Mesendoderm (in vitro differentiated cells): ENCODE results near the gene TANC1.

Source experiments
- DNase-seq: peaks from one replicate; pipeline ENCODE4 v3.0.0; 2013
- H2AK5ac ChIP-seq: 2 replicates; pipeline ENCODE4 v1.6.1; 2013; ENCODE audit warnings: low read length, inconsistent platforms
- H2BK120ac ChIP-seq: 2 replicates; pipeline ENCODE4 v1.6.1; 2013; ENCODE audit warnings: low read depth, mild to moderate bottlenecking, low read length, moderate library complexity, mixed read lengths
- H2BK15ac ChIP-seq: replicated peaks from 2 replicates; pipeline ENCODE4 v1.6.1; 2013; ENCODE audit warnings: low read depth, mild to moderate bottlenecking, moderate library complexity
- H2BK5ac ChIP-seq: 2 replicates; pipeline ENCODE4 v1.6.1; 2013; ENCODE audit warnings: low read length, inconsistent platforms
- H3K18ac ChIP-seq: 2 replicates; pipeline ENCODE4 v1.6.1; 2013; ENCODE audit warnings: mild to moderate bottlenecking, low read length, mixed read lengths
- H3K23ac ChIP-seq: one replicate; pipeline ENCODE4 v1.6.1; 2013; ENCODE audit warnings: low read length
- H3K27ac ChIP-seq: 2 replicates; pipeline ENCODE4 v1.5.1; 2013; ENCODE audit warnings: low read depth, mild to moderate bottlenecking, inconsistent platforms, low read length, moderate library complexity
- H3K27me3 ChIP-seq: 2 replicates; pipeline ENCODE4 v1.6.1; 2013; ENCODE audit warnings: low read length, control low read depth, mild to moderate bottlenecking, inconsistent platforms; ENCODE audit not compliant: insufficient read depth, poor library complexity
- H3K36me3 ChIP-seq: 2 replicates; pipeline ENCODE4 v1.6.1; 2013; ENCODE audit warnings: low read length, inconsistent platforms; ENCODE audit not compliant: control insufficient read depth, insufficient read depth
- H3K4ac ChIP-seq: one replicate; pipeline ENCODE4 v1.6.1; 2013; ENCODE audit warnings: low read depth, mild to moderate bottlenecking, low read length, moderate library complexity
- H3K4me1 ChIP-seq: 2 replicates; pipeline ENCODE4 v1.6.1; 2013; ENCODE audit warnings: low read depth, low read length, inconsistent platforms; ENCODE audit not compliant: control insufficient read depth
- H3K4me2 ChIP-seq: 2 replicates; pipeline ENCODE4 v1.6.1; 2013; ENCODE audit warnings: low read length
- H3K4me3 ChIP-seq: 2 replicates; pipeline ENCODE4 v1.5.1; 2013; ENCODE audit warnings: mild to moderate bottlenecking, low read length
- H3K56ac ChIP-seq: one replicate; pipeline ENCODE4 v1.6.1; 2013; ENCODE audit warnings: low read length
- H3K79me1 ChIP-seq: 2 replicates; pipeline ENCODE4 v1.6.1; 2013; ENCODE audit warnings: low read length, inconsistent platforms
- H3K79me2 ChIP-seq: 2 replicates; pipeline ENCODE4 v1.6.1; 2013; ENCODE audit warnings: mild to moderate bottlenecking, low read length; ENCODE audit not compliant: control insufficient read depth, insufficient read depth
- H3K9ac ChIP-seq: 2 replicates; pipeline ENCODE4 v1.6.1; 2013; ENCODE audit warnings: low read length, inconsistent platforms
- H4K5ac ChIP-seq: one replicate; pipeline ENCODE4 v1.6.1; 2013; ENCODE audit warnings: low read length
- H4K8ac ChIP-seq: one replicate; pipeline ENCODE4 v1.6.1; 2013; ENCODE audit warnings: low read depth, mild to moderate bottlenecking, control low read depth, low read length, moderate library complexity
- WGBS: extraction: QIAGEN DNeasy Blood & Tissue Kit; methylation state at CpG from one replicate; pipeline ENCODE4 v1.1.7; 2013; ENCODE audit warnings: low lambda C conversion rate, missing lambda C conversion rate; ENCODE audit not compliant: insufficient coverage; ENCODE audit errors: extremely low coverage; 5-methylcytosine and 5-hydroxymethylcytosine counted together

Gene TANC1

GRCh38 chr2:159226059-159226461 lies 257.6 kb downstream of the TANC1 start:
- no CpG with 5 or more reads among the region's 5 CpGs for WGBS
- Histone ChIP-seq H3K4me2 (no peak overlapping the region), H3K23ac (no peak overlapping the region), H3K18ac (no peak overlapping the region), H3K36me3 (no peaks in the 10 kb centered on the region), H4K8ac (no peak overlapping the region), H3K4ac (no peak overlapping the region), H2BK15ac (no peak overlapping the region), H2BK120ac (no peak overlapping the region), H3K79me2 (no peaks in the 10 kb centered on the region), H3K27ac (no peak overlapping the region), H3K9ac (no peak overlapping the region), H3K56ac (no peak overlapping the region), H2AK5ac (no peak overlapping the region), H2BK5ac (no peak overlapping the region), H3K4me1 (no peaks in the 10 kb centered on the region), H3K4me3 (no peak overlapping the region), H3K27me3 (no peaks in the 10 kb centered on the region), H3K79me1 (no peaks in the 10 kb centered on the region), H4K5ac (no peak overlapping the region)
- peak; percentile 40 for DNase-seq

GRCh38 chr2:159226608-159227385 lies 258.4 kb downstream of the TANC1 start:
- H3K9ac ChIP-seq: no peak overlapping the region
- H3K18ac ChIP-seq: no peak overlapping the region
- no peaks in the 10 kb centered on the region for H3K27me3 ChIP-seq
- no peaks in the 10 kb centered on the region for H3K36me3 ChIP-seq
- no peak overlapping the region for H2BK120ac ChIP-seq
- H3K4me1 ChIP-seq: no peaks in the 10 kb centered on the region
- no peak overlapping the region for H4K8ac ChIP-seq
- H3K56ac ChIP-seq: no peak overlapping the region
- H3K4ac ChIP-seq: no peak overlapping the region
- H4K5ac ChIP-seq: no peak overlapping the region
- no peak overlapping the region for H2AK5ac ChIP-seq
- no peaks in the 10 kb centered on the region for H3K79me2 ChIP-seq
- H3K23ac ChIP-seq: no peak overlapping the region
- no peak for DNase-seq
- no peak overlapping the region for H3K4me3 ChIP-seq
- no peaks in the 10 kb centered on the region for H3K79me1 ChIP-seq
- no peak overlapping the region for H3K4me2 ChIP-seq
- H2BK15ac ChIP-seq: no peak overlapping the region
- H3K27ac ChIP-seq: no peak overlapping the region
- H2BK5ac ChIP-seq: no peak overlapping the region

GRCh38 chr2:159227467-159227866 lies 259.0 kb downstream of the TANC1 start:
- no CpG with 5 or more reads among the region's 3 CpGs for WGBS
- Histone ChIP-seq H3K23ac (no peak overlapping the region), H2BK15ac (no peak overlapping the region), H3K27me3 (no peaks in the 10 kb centered on the region), H3K9ac (no peak overlapping the region), H3K4me1 (no peaks in the 10 kb centered on the region), H2AK5ac (no peak overlapping the region), H3K79me2 (no peaks in the 10 kb centered on the region), H3K18ac (no peak overlapping the region), H3K4me3 (no peak overlapping the region), H3K4me2 (no peak overlapping the region), H3K36me3 (no peaks in the 10 kb centered on the region), H2BK5ac (no peak overlapping the region), H3K27ac (no peak overlapping the region), H2BK120ac (no peak overlapping the region), H3K4ac (no peak overlapping the region), H3K79me1 (no peaks in the 10 kb centered on the region), H4K8ac (no peak overlapping the region), H4K5ac (no peak overlapping the region), H3K56ac (no peak overlapping the region)
- DNase-seq: no peak

GRCh38 chr2:159228081-159228581 lies 259.7 kb downstream of the TANC1 start:
- Histone ChIP-seq H3K4me2 (no peak overlapping the region), H3K79me1 (no peaks in the 10 kb centered on the region), H3K36me3 (no peaks in the 10 kb centered on the region), H3K27ac (no peak overlapping the region), H2AK5ac (no peak overlapping the region), H3K27me3 (no peaks in the 10 kb centered on the region), H2BK120ac (no peak overlapping the region), H2BK5ac (no peak overlapping the region), H3K4me3 (no peak overlapping the region), H3K4me1 (no peaks in the 10 kb centered on the region), H3K79me2 (no peaks in the 10 kb centered on the region), H3K9ac (no peak overlapping the region), H3K4ac (no peak overlapping the region), H4K8ac (no peak overlapping the region), H3K23ac (no peak overlapping the region), H3K18ac (no peak overlapping the region), H3K56ac (no peak overlapping the region), H2BK15ac (no peak overlapping the region), H4K5ac (no peak overlapping the region)
- WGBS: no CpG with 5 or more reads among the region's 14 CpGs
- no peak for DNase-seq

GRCh38 chr2:159229476-159230144 lies 261.2 kb downstream of the TANC1 start:
- H3K9ac ChIP-seq: no peak overlapping the region
- no peak overlapping the region for H3K18ac ChIP-seq
- no peak overlapping the region for H3K27ac ChIP-seq
- no CpG with 5 or more reads among the region's 15 CpGs for WGBS
- no peaks in the 10 kb centered on the region for H3K27me3 ChIP-seq
- H3K56ac ChIP-seq: no peak overlapping the region
- no peaks in the 10 kb centered on the region for H3K4me1 ChIP-seq
- H4K5ac ChIP-seq: no peak overlapping the region
- no peak overlapping the region for H4K8ac ChIP-seq
- no peak overlapping the region for H2BK5ac ChIP-seq
- no peaks in the 10 kb centered on the region for H3K79me2 ChIP-seq
- DNase-seq: no peak
- no peak overlapping the region for H2BK120ac ChIP-seq
- no peaks in the 10 kb centered on the region for H3K79me1 ChIP-seq
- H2BK15ac ChIP-seq: no peak overlapping the region
- H3K36me3 ChIP-seq: no peaks in the 10 kb centered on the region
- H2AK5ac ChIP-seq: no peak overlapping the region
- no peak overlapping the region for H3K4me2 ChIP-seq
- no peak overlapping the region for H3K23ac ChIP-seq
- no peak overlapping the region for H3K4ac ChIP-seq
- H3K4me3 ChIP-seq: no peak overlapping the region
